ENCODE results near the gene CMKLR1.

- TF ChIP-seq CTCF (IDR thresholded peaks at IDR 0.05; ENCODE audit: borderline replicate concordance, extremely low read depth, low read length, poor library complexity, severe bottlenecking): no peak
- no peak for TF ChIP-seq EZH2 (IDR thresholded peaks at IDR 0.05; ENCODE audit: borderline replicate concordance, low read depth, low read length, severe bottlenecking)
These were observed 98.2 kb downstream of the CMKLR1 start for GRCh38 chr12:108240928-108241327.

All from DND-41 (cell line).